NT2/D1 (cell line): ENCODE data around the gene HSPE1.

Source experiments
- YY1 ChIP-seq: IDR thresholded peaks from 2 replicates; pipeline ENCODE4 v1.6.1; 2011; ENCODE audit not compliant: insufficient read length, insufficient read depth
- ZNF274 ChIP-seq: IDR thresholded peaks from 2 replicates; pipeline ENCODE4 v1.6.1; 2011; ENCODE audit warnings: mild to moderate bottlenecking, low read depth, low read length

GRCh38 chr2:197517150-197517549 lies 17.0 kb downstream of the HSPE1 start:
- TF ChIP-seq YY1 (no peak), ZNF274 (no peak)
